Measurements from ENCODE around the gene FXYD1.

- TF ChIP-seq POLR2A (IDR thresholded peaks at IDR 0.05) (no peak), CTCF (IDR thresholded peaks at IDR 0.05) (no peak), POLR2AphosphoS5 (IDR thresholded peaks at IDR 0.05) (no peak)
These were observed 18.8 kb downstream of the FXYD1 start for GRCh38 chr19:35157431-35157830.
